ENCODE results near the gene DHCR7.

The DHCR7 gene

GRCh38 chr11:71431271-71431670, 16.9 kb downstream of the DHCR7 start:
- H3K27me3 ChIP-seq (ENCODE audit: insufficient read depth, poor library complexity, severe bottlenecking), result no peaks in the 10 kb centered on the region
- TF ChIP-seq GABPA (IDR thresholded peaks at IDR 0.05; ENCODE audit: low read depth) (no peak), REST (IDR thresholded peaks at IDR 0.05; ENCODE audit: insufficient replicate concordance, low read depth) (no peak), CTCF (IDR thresholded peaks at IDR 0.05; ENCODE audit: insufficient read depth, low read length) (no peak), POLR2AphosphoS5 (IDR thresholded peaks at IDR 0.05; ENCODE audit: low read depth) (no peak), SPI1 (IDR thresholded peaks at IDR 0.05; ENCODE audit: borderline replicate concordance, low read depth) (no peak)
- no peak for DNase-seq (ENCODE audit: low read depth in 1 of 2, low spot score in 1 of 2)
- no peak overlapping the region for H3K4me3 ChIP-seq (replicated peaks; ENCODE audit: insufficient read depth, low read length)
- no peak overlapping the region for H3K27ac ChIP-seq (replicated peaks)

- DNase-seq (ENCODE audit: low read depth in 1 of 2, low spot score in 1 of 2), result no peak
- TF ChIP-seq SPI1 (IDR thresholded peaks at IDR 0.05; ENCODE audit: borderline replicate concordance, low read depth), result no peak
- no peak for TF ChIP-seq REST (IDR thresholded peaks at IDR 0.05; ENCODE audit: insufficient replicate concordance, low read depth)
- TF ChIP-seq GABPA (IDR thresholded peaks at IDR 0.05; ENCODE audit: low read depth), result no peak
Observed at GRCh38 chr11:71430166-71430565, 18.0 kb downstream of the DHCR7 start.

GRCh38 chr11:71429701-71430100, 18.5 kb downstream of the DHCR7 start:
- TF ChIP-seq REST (IDR thresholded peaks at IDR 0.05; ENCODE audit: insufficient replicate concordance, low read depth) (no peak), GABPA (IDR thresholded peaks at IDR 0.05; ENCODE audit: low read depth) (no peak), POLR2AphosphoS5 (IDR thresholded peaks at IDR 0.05; ENCODE audit: low read depth) (no peak), CTCF (IDR thresholded peaks at IDR 0.05; ENCODE audit: insufficient read depth, low read length) (no peak), SPI1 (IDR thresholded peaks at IDR 0.05; ENCODE audit: borderline replicate concordance, low read depth) (no peak)
- no peak for DNase-seq (ENCODE audit: low read depth in 1 of 2, low spot score in 1 of 2)
- H3K4me3 ChIP-seq (replicated peaks; ENCODE audit: insufficient read depth, low read length), result no peak overlapping the region

More at GRCh38 chr11:71430166-71430565, 18.0 kb downstream of the DHCR7 start:
- Histone ChIP-seq H3K27me3 (ENCODE audit: insufficient read depth, poor library complexity, severe bottlenecking) (no peaks in the 10 kb centered on the region), H3K4me3 (replicated peaks; ENCODE audit: insufficient read depth, low read length) (no peak overlapping the region), H3K27ac (replicated peaks) (no peak overlapping the region)

More at GRCh38 chr11:71429701-71430100, 18.5 kb downstream of the DHCR7 start:
- Histone ChIP-seq H3K27me3 (ENCODE audit: insufficient read depth, poor library complexity, severe bottlenecking) (no peaks in the 10 kb centered on the region), H3K27ac (replicated peaks) (no peak overlapping the region)
